Breast epithelium (tissue), 4 donors: Measurements from ENCODE around the gene ADGRV1. TPM values are rescaled to one million over a fixed set of nuclear protein-coding genes. Genes with fewer than 3 reads are reported as not detected.
"Not testable (repeated sequence)": the region's sequence is repeated elsewhere in the genome, so short reads cannot be mapped to it uniquely, and the experiment has no call there.

Experiments used
- DNase-seq, 2 donors: peaks; one replicate each; pipeline ENCODE4 v3.0.0-alpha.2; 2019; ENCODE audit warnings: low spot score in 2 of 2
- H3K27ac ChIP-seq, 2 donors: fragments of 200-600 bp; sonication (generic) in 1 of 2; one replicate each; pipeline ENCODE4 v1.5.1; 2016 to 2019; ENCODE audit warnings: mild to moderate bottlenecking in 1 of 2
- H3K27me3 ChIP-seq, 2 donors: fragments of 200-600 bp; sonication (generic) in 1 of 2; one replicate each; pipeline versions ENCODE4 v1.5.1 to v1.6.0; 2017 to 2019; ENCODE audit warnings: control low read depth in 1 of 2, mild to moderate bottlenecking in 1 of 2
- H3K36me3 ChIP-seq: fragments of 200-600 bp; one replicate; pipeline ENCODE4 v1.5.1; 2019
- H3K4me1 ChIP-seq, 2 donors: fragments of 200-600 bp; sonication (generic); one replicate each; pipeline ENCODE4 v1.5.1; 2016 to 2019; ENCODE audit warnings: control low read depth in 1 of 2
- H3K4me3 ChIP-seq, 3 donors: fragments of 200-600 bp; sonication (generic); 1 replicate in 2 of 3; 2 replicates in 1 of 3; pipeline ENCODE4 v1.5.1; 2016 to 2019; ENCODE audit warnings: mild to moderate bottlenecking in 3 of 3, moderate library complexity in 2 of 3
- H3K9me3 ChIP-seq, 2 donors: fragments of 200-600 bp; sonication (generic) in 1 of 2; one replicate each; pipeline ENCODE4 v1.5.1; 2016 to 2019; ENCODE audit warnings: control low read depth in 1 of 2
- CTCF ChIP-seq, 3 donors: fragments of 450-650 bp; IDR thresholded peaks; one replicate each; pipeline ENCODE4 v1.5.1; 2016 to 2017; ENCODE audit warnings: antibody characterized with exemption in 3 of 3, mild to moderate bottlenecking in 3 of 3, moderate library complexity in 3 of 3
- POLR2A ChIP-seq: fragments of 450-650 bp; IDR thresholded peaks from one replicate; pipeline ENCODE4 v1.6.1; 2016; ENCODE audit warnings: antibody characterized with exemption, mild to moderate bottlenecking, moderate library complexity
- POLR2AphosphoS5 ChIP-seq, 3 donors: sonication (generic); formaldehyde crosslinking; IDR thresholded peaks; one replicate each; pipeline ENCODE4 v1.6.1; 2017; ENCODE audit warnings: antibody characterized with exemption in 3 of 3
- intact Hi-C: fragments of 100-400 bp; cut with DNase I; formaldehyde crosslinking; loops from one replicate; pipeline ENCODE4 v1.15.1; 2023; ENCODE audit warnings: low total_unique reads
- total RNA-seq, 3 donors: library from RNA; depleted of rRNA; stranded (reverse); fragments of >200 nt; gene quantifications; one replicate each; pipeline ENCODE4 v1.1.0, GENCODE V29; 2016

The ADGRV1 gene
- total RNA-seq, 3 donors from 2014 or later: 0.32 to 85.2 (median 55.3) TPM

- no peaks in the 10 kb centered on the region for H3K4me1 ChIP-seq
- no peak overlapping the region for H3K27ac ChIP-seq
- H3K27me3 ChIP-seq: no peaks in the 10 kb centered on the region
- no peak overlapping the region for H3K4me3 ChIP-seq
- no peak for DNase-seq
- no peaks in the 10 kb centered on the region for H3K36me3 ChIP-seq
- no peak for TF ChIP-seq POLR2AphosphoS5 (IDR thresholded peaks at IDR 0.05)
- TF ChIP-seq POLR2A: no peak
- TF ChIP-seq CTCF (IDR thresholded peaks at IDR 0.05): no peak
- H3K9me3 ChIP-seq: no peaks in the 10 kb centered on the region
- intact Hi-C loops: no loop called here
Observed at GRCh38 chr5:90809311-90810056, 250.9 kb downstream of the ADGRV1 start.

GRCh38 chr5:90810211-90810610 is 251.6 kb downstream of the ADGRV1 start:
- H3K27ac ChIP-seq: no peak overlapping the region
- no peaks in the 10 kb centered on the region for H3K9me3 ChIP-seq
- H3K27me3 ChIP-seq: no peaks in the 10 kb centered on the region
- intact Hi-C loops: no loop called here
- TF ChIP-seq CTCF (IDR thresholded peaks at IDR 0.05): no peak
- H3K36me3 ChIP-seq: no peaks in the 10 kb centered on the region
- no peak overlapping the region for H3K4me3 ChIP-seq
- H3K4me1 ChIP-seq: no peaks in the 10 kb centered on the region
- DNase-seq: no peak

GRCh38 chr5:90813392-90813791 is 254.8 kb downstream of the ADGRV1 start:
- no peaks in the 10 kb centered on the region for H3K36me3 ChIP-seq
- no peak for DNase-seq

GRCh38 chr5:90822062-90822461 is 263.5 kb downstream of the ADGRV1 start:
- H3K4me1 ChIP-seq, H3K9me3 ChIP-seq, H3K27me3 ChIP-seq, DNase-seq, H3K27ac ChIP-seq, H3K36me3 ChIP-seq, intact Hi-C loops, H3K4me3 ChIP-seq: not testable (repeated sequence)

More at GRCh38 chr5:90813392-90813791, 254.8 kb downstream of the ADGRV1 start:
- Histone ChIP-seq H3K9me3 (no peaks in the 10 kb centered on the region), H3K4me1 (no peaks in the 10 kb centered on the region), H3K27me3 (no peaks in the 10 kb centered on the region), H3K27ac (no peak overlapping the region), H3K4me3 (no peak overlapping the region)
- TF ChIP-seq POLR2A (no peak), CTCF (IDR thresholded peaks at IDR 0.05) (no peak), POLR2AphosphoS5 (IDR thresholded peaks at IDR 0.05) (no peak)
- intact Hi-C loops: no loop called here

GRCh38 chr5:90824436-90824835 is 265.8 kb downstream of the ADGRV1 start:
- TF ChIP-seq POLR2AphosphoS5 (IDR thresholded peaks at IDR 0.05) (no peak), CTCF (IDR thresholded peaks at IDR 0.05) (no peak)
- H3K27me3 ChIP-seq: no peaks in the 10 kb centered on the region
- no peak for DNase-seq
- no peaks in the 10 kb centered on the region for H3K36me3 ChIP-seq
- intact Hi-C loops: no loop called here
- H3K27ac ChIP-seq: no peak overlapping the region
- H3K4me3 ChIP-seq: no peak overlapping the region
- no peaks in the 10 kb centered on the region for H3K9me3 ChIP-seq
- no peaks in the 10 kb centered on the region for H3K4me1 ChIP-seq

- H3K9me3 ChIP-seq: no peaks in the 10 kb centered on the region
- TF ChIP-seq POLR2AphosphoS5 (IDR thresholded peaks at IDR 0.05) (no peak), CTCF (IDR thresholded peaks at IDR 0.05) (no peak), POLR2A (no peak)
Observed at GRCh38 chr5:90830058-90830457, 271.5 kb downstream of the ADGRV1 start.

More at GRCh38 chr5:90830058-90830457, 271.5 kb downstream of the ADGRV1 start:
- no peak overlapping the region for H3K27ac ChIP-seq
- H3K4me3 ChIP-seq: no peak overlapping the region
- no peaks in the 10 kb centered on the region for H3K27me3 ChIP-seq
- H3K36me3 ChIP-seq: no peaks in the 10 kb centered on the region
- intact Hi-C loops: no loop called here
- no peak for DNase-seq
- no peaks in the 10 kb centered on the region for H3K4me1 ChIP-seq
